GM23338 (cell line): ENCODE measurements around the gene ENOX2. TPM values are rescaled to one million over a fixed set of nuclear protein-coding genes. Genes with fewer than 3 reads are reported as not detected.
A peak's percentile ranks its signal among the peaks of the same experiment; 100 is the strongest.
"Not testable (repeated sequence)": the region's sequence is repeated elsewhere in the genome, so short reads cannot be mapped to it uniquely, and the experiment has no call there.

Experiments used
- ATAC-seq: fragments of 200-7000 bp; cut with Tn5 transposase; 3 replicates; pipeline ENCODE4 v1.9.1; 2020
- DNase-seq: peaks from one replicate; pipeline ENCODE4 v3.0.0-alpha.2; 2015; ENCODE audit warnings: low spot score
- H2AFZ ChIP-seq: fragments of 200-600 bp; sonication (generic); 2 replicates; pipeline ENCODE4 v1.8.0; 2016; ENCODE audit warnings: antibody characterized with exemption, mild to moderate bottlenecking, moderate library complexity
- H3F3A ChIP-seq: fragments of 200-600 bp; sonication (generic); replicated peaks from 2 replicates; pipeline ENCODE4 v1.8.0; 2017; ENCODE audit warnings: antibody characterized with exemption, mixed run types, low read depth
- H3K27ac ChIP-seq: fragments of 200-600 bp; sonication (generic); 2 replicates; pipeline ENCODE4 v1.6.1; 2016; ENCODE audit warnings: low read depth
- H3K27me3 ChIP-seq: fragments of 200-600 bp; sonication (generic); 2 replicates; pipeline ENCODE4 v1.8.0; 2016; ENCODE audit warnings: mild to moderate bottlenecking, mixed run types, moderate library complexity; ENCODE audit not compliant: insufficient read depth
- H3K36me3 ChIP-seq: fragments of 200-600 bp; sonication (generic); 2 replicates; pipeline ENCODE4 v1.8.0; 2016; ENCODE audit warnings: mild to moderate bottlenecking; ENCODE audit not compliant: insufficient read depth
- H3K4me1 ChIP-seq: fragments of 200-600 bp; sonication (generic); 2 replicates; pipeline ENCODE4 v1.8.0; 2016; ENCODE audit warnings: mild to moderate bottlenecking, moderate library complexity; ENCODE audit not compliant: insufficient read depth
- H3K4me2 ChIP-seq: fragments of 200-600 bp; sonication (generic); 2 replicates; pipeline ENCODE4 v1.7.1; 2017; ENCODE audit warnings: mixed run types
- H3K4me3 ChIP-seq: fragments of 200-600 bp; sonication (generic); 2 replicates; pipeline ENCODE4 v1.6.1; 2016; ENCODE audit warnings: mixed run types
- H3K79me2 ChIP-seq: fragments of 200-600 bp; sonication (generic); replicated peaks from 2 replicates; pipeline ENCODE4 v1.8.0; 2017; ENCODE audit warnings: mild to moderate bottlenecking; ENCODE audit not compliant: insufficient read depth
- H3K9me2 ChIP-seq: fragments of 200-600 bp; sonication (generic); 2 replicates; pipeline ENCODE4 v1.8.0; 2017; ENCODE audit not compliant: insufficient read depth
- H4K20me1 ChIP-seq: fragments of 200-600 bp; sonication (generic); replicated peaks from 2 replicates; pipeline ENCODE4 v1.8.0; 2017; ENCODE audit warnings: mild to moderate bottlenecking; ENCODE audit not compliant: insufficient read depth
- H3K27ac Mint-ChIP-seq: 2 replicates; pipeline ENCODE4 v1.8.0; 2020; ENCODE audit warnings: inconsistent platforms, mild to moderate bottlenecking, moderate library complexity, mixed read lengths
- H3K27me3 Mint-ChIP-seq: 3 replicates; pipeline ENCODE4 v1.8.0; 2022; ENCODE audit warnings: low read depth, mild to moderate bottlenecking, moderate library complexity, mixed read lengths, inconsistent platforms; ENCODE audit not compliant: insufficient read depth, poor library complexity
- H3K36me3 Mint-ChIP-seq: 3 replicates; pipeline ENCODE4 v1.8.0; 2021; ENCODE audit warnings: low read depth, mild to moderate bottlenecking, inconsistent platforms, moderate library complexity, mixed read lengths
- H3K4me1 Mint-ChIP-seq: 3 replicates; pipeline ENCODE4 v1.8.0; 2020; ENCODE audit warnings: mild to moderate bottlenecking, inconsistent platforms, mixed read lengths
- H3K4me3 Mint-ChIP-seq: 3 replicates; pipeline ENCODE4 v1.8.0; 2021; ENCODE audit warnings: moderate library complexity, mild to moderate bottlenecking, inconsistent platforms, mixed read lengths
- H3K9me3 Mint-ChIP-seq: 3 replicates; pipeline ENCODE4 v1.8.0; 2020; ENCODE audit warnings: moderate library complexity, mild to moderate bottlenecking, inconsistent platforms, mixed read lengths
- EZH2 ChIP-seq: fragments of 200-600 bp; sonication (generic); IDR thresholded peaks from one replicate; pipeline ENCODE4 v1.8.0; 2017; ENCODE audit warnings: antibody characterized with exemption, mild to moderate bottlenecking, low read depth; ENCODE audit not compliant: unreplicated experiment
- EZH2phosphoT487 ChIP-seq: fragments of 200-600 bp; sonication (generic); IDR thresholded peaks from one replicate; pipeline ENCODE4 v1.8.1; 2018; ENCODE audit warnings: antibody characterized with exemption; ENCODE audit not compliant: unreplicated experiment
- NANOG ChIP-seq: IDR thresholded peaks from 2 replicates; pipeline ENCODE4 v1.6.1; 2016; ENCODE audit warnings: antibody characterized with exemption, borderline replicate concordance
- POLR2AphosphoS5 ChIP-seq: IDR thresholded peaks from 2 replicates; pipeline ENCODE4 v1.6.1; 2016; ENCODE audit warnings: antibody characterized with exemption, low read depth
- REST ChIP-seq: IDR thresholded peaks from one replicate; pipeline ENCODE4 v1.6.1; 2018; ENCODE audit warnings: antibody characterized with exemption; ENCODE audit not compliant: unreplicated experiment
- STAT1 ChIP-seq: IDR thresholded peaks from one replicate; pipeline ENCODE4 v1.6.1; 2016; ENCODE audit warnings: antibody characterized with exemption; ENCODE audit not compliant: unreplicated experiment
- ZNF114 ChIP-seq: fragments of 250-450 bp; sonication (Bioruptor Pico); IDR thresholded peaks from 2 replicates; pipeline ENCODE4 v1.5.0; 2020; ENCODE audit warnings: mild to moderate bottlenecking, moderate library complexity
- polyA plus RNA-seq: library from polyadenylated mRNA; unstranded; fragments of >200 nt; fragmentation: Nextera tagmentation; extraction: Ambion mirVana; gene quantifications from 2 replicates; pipeline ENCODE4 v1.2.1, GENCODE V29; 2016
- total RNA-seq: library from RNA; depleted of rRNA; stranded (reverse); fragments of >200 nt; shearing (Covaris generic); gene quantifications from 2 replicates; pipeline ENCODE4 v1.2.3, GENCODE V29; 2014

Gene ENOX2
- total and polyA plus RNA-seq, 2 experiments from 2014 or later: 9.6 to 11.2 TPM

- TF ChIP-seq NANOG (no peak), EZH2phosphoT487 (no peak), ZNF114 (CRISPR knock-in tag) (no peak), REST (no peak), POLR2AphosphoS5 (no peak), EZH2 (no peak), STAT1 (no peak)
- no peak for ATAC-seq
- Mint-ChIP-seq H3K27me3 (no peaks in the 10 kb centered on the region), H3K27ac (no peak overlapping the region), H3K36me3 (no peaks in the 10 kb centered on the region), H3K4me1 (no peaks in the 10 kb centered on the region), H3K4me3 (no peak overlapping the region), H3K9me3 (no peaks in the 10 kb centered on the region)
- no peaks in the 10 kb centered on the region for H3F3A ChIP-seq
- no peak for DNase-seq
- H4K20me1 ChIP-seq: no peaks in the 10 kb centered on the region
- H3K79me2 ChIP-seq: no peaks in the 10 kb centered on the region
- no peaks in the 10 kb centered on the region for H3K4me1 ChIP-seq
- H3K4me3 ChIP-seq: no peak overlapping the region
- no peak overlapping the region for H3K27ac ChIP-seq
- H3K27me3 ChIP-seq: no peaks in the 10 kb centered on the region
- H3K36me3 ChIP-seq: no peaks in the 10 kb centered on the region
- H3K9me2 ChIP-seq: no peaks in the 10 kb centered on the region
- H3K4me2 ChIP-seq: no peak overlapping the region
- H2AFZ ChIP-seq: no peak overlapping the region
Measured at GRCh38 chrX:130933358-130933757, 30.3 kb upstream of the ENOX2 start.

GRCh38 chrX:130920405-130920804 is 17.4 kb upstream of the ENOX2 start:
- ATAC-seq, H3K4me3 Mint-ChIP-seq, H3K27me3 Mint-ChIP-seq: not testable (repeated sequence)

GRCh38 chrX:130919676-130920075 is 16.7 kb upstream of the ENOX2 start:
- not testable (repeated sequence) for H3K4me1 ChIP-seq, H3K36me3 Mint-ChIP-seq, H3K4me1 Mint-ChIP-seq, H3K4me3 ChIP-seq, H3K9me2 ChIP-seq, H3K4me3 Mint-ChIP-seq, H3K27me3 Mint-ChIP-seq, H3F3A ChIP-seq, ATAC-seq, H3K4me2 ChIP-seq, H3K27ac ChIP-seq, H3K79me2 ChIP-seq, H3K27ac Mint-ChIP-seq, H4K20me1 ChIP-seq, H3K27me3 ChIP-seq, H3K9me3 Mint-ChIP-seq, H3K36me3 ChIP-seq, H2AFZ ChIP-seq
- peak; percentile 27 for DNase-seq

More at GRCh38 chrX:130920405-130920804, 17.4 kb upstream of the ENOX2 start:
- not testable (repeated sequence) for H3K36me3 ChIP-seq, H3K4me2 ChIP-seq, H3K4me1 ChIP-seq, H3K27me3 ChIP-seq, H3K79me2 ChIP-seq, H3K27ac ChIP-seq, H2AFZ ChIP-seq, H4K20me1 ChIP-seq, H3K9me2 ChIP-seq, H3K4me3 ChIP-seq, H3F3A ChIP-seq, H3K9me3 Mint-ChIP-seq, H3K36me3 Mint-ChIP-seq, DNase-seq, H3K4me1 Mint-ChIP-seq, H3K27ac Mint-ChIP-seq

GRCh38 chrX:130918498-130918897 is 15.5 kb upstream of the ENOX2 start:
- not testable (repeated sequence) for H3K36me3 ChIP-seq, H3K4me1 Mint-ChIP-seq, H3K9me3 Mint-ChIP-seq, H3K27ac Mint-ChIP-seq, H3K27me3 ChIP-seq, H2AFZ ChIP-seq, H3K4me3 ChIP-seq, ATAC-seq, H3K79me2 ChIP-seq, DNase-seq, H3K4me1 ChIP-seq, H3K36me3 Mint-ChIP-seq, H3F3A ChIP-seq, H3K9me2 ChIP-seq, H3K4me2 ChIP-seq, H3K27me3 Mint-ChIP-seq, H3K27ac ChIP-seq, H3K4me3 Mint-ChIP-seq, H4K20me1 ChIP-seq
